LHCN-M2 (cell line): Measurements from ENCODE around the gene TAS2R40. TPM values are rescaled to one million over a fixed set of nuclear protein-coding genes. Genes with fewer than 3 reads are reported as not detected.
"Not testable (repeated sequence)": the region's sequence is repeated elsewhere in the genome, so short reads cannot be mapped to it uniquely, and the experiment has no call there.

ENCODE experiments used
- DNase-seq: peaks from one replicate; pipeline ENCODE4 v3.0.0-alpha.2; 2012; ENCODE audit warnings: low read depth
- total RNA-seq: library from RNA; depleted of rRNA; stranded (reverse); fragments of >200 nt; gene quantifications from 2 replicates; pipeline ENCODE4 v1.2.3, GENCODE V29; 2014; rRNA removed

TAS2R40 gene
- total RNA-seq, 1 experiment from 2014 or later, result not detected

- DNase-seq, result no peak
Observed at GRCh38 chr7:143250199-143250598, 28.4 kb downstream of the TAS2R40 start.

- no peak for DNase-seq
Observed at GRCh38 chr7:143250822-143251221, 29.0 kb downstream of the TAS2R40 start.

GRCh38 chr7:143252006-143252405 lies 30.2 kb downstream of the TAS2R40 start:
- DNase-seq, result no peak

GRCh38 chr7:143255564-143255963 lies 33.7 kb downstream of the TAS2R40 start:
- DNase-seq, result no peak

- no peak for DNase-seq
Observed at GRCh38 chr7:143256325-143256724, 34.5 kb downstream of the TAS2R40 start.

- no peak for DNase-seq
Observed at GRCh38 chr7:143256932-143257331, 35.1 kb downstream of the TAS2R40 start.

- DNase-seq, result peak; percentile 40
Observed at GRCh38 chr7:143257501-143257900, 35.7 kb downstream of the TAS2R40 start.

GRCh38 chr7:143258831-143259230 lies 37.0 kb downstream of the TAS2R40 start:
- peak; percentile 18 for DNase-seq

GRCh38 chr7:143259765-143260164 lies 37.9 kb downstream of the TAS2R40 start:
- no peak for DNase-seq

- no peak for DNase-seq
Observed at GRCh38 chr7:143261901-143262300, 40.1 kb downstream of the TAS2R40 start.

GRCh38 chr7:143263266-143264195 lies 41.7 kb downstream of the TAS2R40 start, which contains the start of gene GSTK1:
TSS of gene GSTK1 (plus strand) at chr7:143263441. CDS start at chr7:143263514, 73 bp downstream.
- peak; percentile 72 for DNase-seq

- DNase-seq, result not testable (repeated sequence)
Observed at GRCh38 chr7:143264196-143264568, 42.3 kb downstream of the TAS2R40 start.

GRCh38 chr7:143265017-143265693 lies 43.3 kb downstream of the TAS2R40 start:
- no peak for DNase-seq

- no peak for DNase-seq
Observed at GRCh38 chr7:143269251-143269650, 47.4 kb downstream of the TAS2R40 start.

GRCh38 chr7:143271240-143271639 lies 49.4 kb downstream of the TAS2R40 start:
- DNase-seq, result no peak

Other genes with a start within 250 kb of the TAS2R40 start
- not detected in 2 replicates for gene OR9A2, start 194.9 kb upstream of the TAS2R40 start, total RNA-seq
- not detected in 2 replicates for gene OR6V1, start 169.7 kb upstream of the TAS2R40 start, total RNA-seq
- gene PIP, start 90.0 kb upstream of the TAS2R40 start, total RNA-seq, result 0.69 TPM in 1 of 2 replicates, not detected in the other
- not detected in 2 replicates for gene TAS2R39, start 38.6 kb upstream of the TAS2R40 start, total RNA-seq
- 233 and 262 TPM in 2 replicates for gene GSTK1, start 41.4 kb downstream of the TAS2R40 start, total RNA-seq
- not detected in 2 replicates for gene TMEM139, start 62.9 kb downstream of the TAS2R40 start, total RNA-seq
- 20.8 and 21.5 TPM in 2 replicates for gene CASP2, start 66.3 kb downstream of the TAS2R40 start, total RNA-seq
- gene CLCN1, start 94.1 kb downstream of the TAS2R40 start, total RNA-seq, result not detected in 2 replicates
- 1.1 and 1.5 TPM in 2 replicates for gene FAM131B, start 140.7 kb downstream of the TAS2R40 start, total RNA-seq
- gene ZYX, start 159.3 kb downstream of the TAS2R40 start, total RNA-seq, result 137 and 142 TPM in 2 replicates
- not detected in 2 replicates for gene EPHA1, start 186.8 kb downstream of the TAS2R40 start, total RNA-seq
- not detected in 2 replicates for gene TAS2R60, start 221.4 kb downstream of the TAS2R40 start, total RNA-seq